GM23338 (cell line): ENCODE measurements around the gene HLA-F.

Source experiments
- CREB1 ChIP-seq: fragments of 250-450 bp; sonication (Bioruptor Pico); IDR thresholded peaks from 2 replicates; pipeline ENCODE4 v1.5.0; 2020; ENCODE audit warnings: low read depth, mild to moderate bottlenecking, moderate library complexity
- ETS1 ChIP-seq: IDR thresholded peaks from 2 replicates; pipeline ENCODE4 v1.6.1; 2016; ENCODE audit warnings: antibody characterized with exemption
- EZH2 ChIP-seq: fragments of 200-600 bp; sonication (generic); IDR thresholded peaks from one replicate; pipeline ENCODE4 v1.8.0; 2017; ENCODE audit warnings: antibody characterized with exemption, mild to moderate bottlenecking, low read depth; ENCODE audit not compliant: unreplicated experiment
- EZH2phosphoT487 ChIP-seq: fragments of 200-600 bp; sonication (generic); IDR thresholded peaks from one replicate; pipeline ENCODE4 v1.8.1; 2018; ENCODE audit warnings: antibody characterized with exemption; ENCODE audit not compliant: unreplicated experiment
- JUNB ChIP-seq: IDR thresholded peaks from one replicate; pipeline ENCODE4 v1.6.1; 2016; ENCODE audit warnings: antibody characterized with exemption; ENCODE audit not compliant: unreplicated experiment
- NANOG ChIP-seq: IDR thresholded peaks from 2 replicates; pipeline ENCODE4 v1.6.1; 2016; ENCODE audit warnings: antibody characterized with exemption, borderline replicate concordance
- POLR2AphosphoS5 ChIP-seq: IDR thresholded peaks from 2 replicates; pipeline ENCODE4 v1.6.1; 2016; ENCODE audit warnings: antibody characterized with exemption, low read depth
- STAT1 ChIP-seq: IDR thresholded peaks from one replicate; pipeline ENCODE4 v1.6.1; 2016; ENCODE audit warnings: antibody characterized with exemption; ENCODE audit not compliant: unreplicated experiment
- ZNF331 ChIP-seq: fragments of 250-450 bp; sonication (Bioruptor Pico); IDR thresholded peaks from 2 replicates; pipeline ENCODE4 v1.5.0; 2020; ENCODE audit warnings: low read depth, mild to moderate bottlenecking, moderate library complexity
- TF ChIP-seq, protein P1 (sequence below): IDR thresholded peaks from one replicate; pipeline ENCODE4 v1.6.1; 2018; ENCODE audit warnings: antibody characterized with exemption; ENCODE audit not compliant: unreplicated experiment
- TF ChIP-seq, protein P2 (sequence below), 2 experiments: fragments of 200-600 bp in 1 of 2; sonication (generic) in 1 of 2; conservative IDR thresholded peaks; 2 replicates each; pipeline versions ENCODE4 v1.5.1 to v1.6.1; 2016 to 2017; ENCODE audit warnings: antibody characterized with exemption in 2 of 2, low read depth in 2 of 2, mild to moderate bottlenecking in 2 of 2, moderate library complexity in 1 of 2

GRCh38 chr6:29759457-29759856, 36.2 kb downstream of the HLA-F start:
- TF ChIP-seq, protein P1, sequence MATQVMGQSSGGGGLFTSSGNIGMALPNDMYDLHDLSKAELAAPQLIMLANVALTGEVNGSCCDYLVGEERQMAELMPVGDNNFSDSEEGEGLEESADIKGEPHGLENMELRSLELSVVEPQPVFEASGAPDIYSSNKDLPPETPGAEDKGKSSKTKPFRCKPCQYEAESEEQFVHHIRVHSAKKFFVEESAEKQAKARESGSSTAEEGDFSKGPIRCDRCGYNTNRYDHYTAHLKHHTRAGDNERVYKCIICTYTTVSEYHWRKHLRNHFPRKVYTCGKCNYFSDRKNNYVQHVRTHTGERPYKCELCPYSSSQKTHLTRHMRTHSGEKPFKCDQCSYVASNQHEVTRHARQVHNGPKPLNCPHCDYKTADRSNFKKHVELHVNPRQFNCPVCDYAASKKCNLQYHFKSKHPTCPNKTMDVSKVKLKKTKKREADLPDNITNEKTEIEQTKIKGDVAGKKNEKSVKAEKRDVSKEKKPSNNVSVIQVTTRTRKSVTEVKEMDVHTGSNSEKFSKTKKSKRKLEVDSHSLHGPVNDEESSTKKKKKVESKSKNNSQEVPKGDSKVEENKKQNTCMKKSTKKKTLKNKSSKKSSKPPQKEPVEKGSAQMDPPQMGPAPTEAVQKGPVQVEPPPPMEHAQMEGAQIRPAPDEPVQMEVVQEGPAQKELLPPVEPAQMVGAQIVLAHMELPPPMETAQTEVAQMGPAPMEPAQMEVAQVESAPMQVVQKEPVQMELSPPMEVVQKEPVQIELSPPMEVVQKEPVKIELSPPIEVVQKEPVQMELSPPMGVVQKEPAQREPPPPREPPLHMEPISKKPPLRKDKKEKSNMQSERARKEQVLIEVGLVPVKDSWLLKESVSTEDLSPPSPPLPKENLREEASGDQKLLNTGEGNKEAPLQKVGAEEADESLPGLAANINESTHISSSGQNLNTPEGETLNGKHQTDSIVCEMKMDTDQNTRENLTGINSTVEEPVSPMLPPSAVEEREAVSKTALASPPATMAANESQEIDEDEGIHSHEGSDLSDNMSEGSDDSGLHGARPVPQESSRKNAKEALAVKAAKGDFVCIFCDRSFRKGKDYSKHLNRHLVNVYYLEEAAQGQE, result no peak
- TF ChIP-seq, protein P2, sequence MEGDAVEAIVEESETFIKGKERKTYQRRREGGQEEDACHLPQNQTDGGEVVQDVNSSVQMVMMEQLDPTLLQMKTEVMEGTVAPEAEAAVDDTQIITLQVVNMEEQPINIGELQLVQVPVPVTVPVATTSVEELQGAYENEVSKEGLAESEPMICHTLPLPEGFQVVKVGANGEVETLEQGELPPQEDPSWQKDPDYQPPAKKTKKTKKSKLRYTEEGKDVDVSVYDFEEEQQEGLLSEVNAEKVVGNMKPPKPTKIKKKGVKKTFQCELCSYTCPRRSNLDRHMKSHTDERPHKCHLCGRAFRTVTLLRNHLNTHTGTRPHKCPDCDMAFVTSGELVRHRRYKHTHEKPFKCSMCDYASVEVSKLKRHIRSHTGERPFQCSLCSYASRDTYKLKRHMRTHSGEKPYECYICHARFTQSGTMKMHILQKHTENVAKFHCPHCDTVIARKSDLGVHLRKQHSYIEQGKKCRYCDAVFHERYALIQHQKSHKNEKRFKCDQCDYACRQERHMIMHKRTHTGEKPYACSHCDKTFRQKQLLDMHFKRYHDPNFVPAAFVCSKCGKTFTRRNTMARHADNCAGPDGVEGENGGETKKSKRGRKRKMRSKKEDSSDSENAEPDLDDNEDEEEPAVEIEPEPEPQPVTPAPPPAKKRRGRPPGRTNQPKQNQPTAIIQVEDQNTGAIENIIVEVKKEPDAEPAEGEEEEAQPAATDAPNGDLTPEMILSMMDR (conservative IDR thresholded peaks at IDR 0.05; ENCODE audit: low read depth in 2 of 2), result no peak
- no peak for TF ChIP-seq EZH2phosphoT487
- TF ChIP-seq POLR2AphosphoS5, result peak; percentile 66
- no peak for TF ChIP-seq EZH2
- 0 out of 2 replicates have a peak, but pooled peaks have one; percentile 30 for TF ChIP-seq CREB1 (CRISPR knock-in tag)
- TF ChIP-seq STAT1, result no peak
- peak; percentile 88 for TF ChIP-seq ETS1
- TF ChIP-seq NANOG, result 0 out of 2 replicates have a peak, but pooled peaks have one; percentile 48
- no peak for TF ChIP-seq JUNB
- no peak for TF ChIP-seq ZNF331 (CRISPR knock-in tag)
